ENCODE results near the gene SDCBP2. TPM values are rescaled to one million over a fixed set of nuclear protein-coding genes. Genes with fewer than 3 reads are reported as not detected.

Gene SDCBP2
- total RNA-seq, 1 experiment from 2014 or later, result 3.3 TPM

GRCh38 chr20:1269850-1270249 lies 59.1 kb downstream of the SDCBP2 start:
- Mint-ChIP-seq H3K27me3 (ENCODE audit: low read depth) (peaks cover 17% of the 10 kb centered on the region), H3K36me3 (no peaks in the 10 kb centered on the region), H3K4me3 (no peak overlapping the region), H3K4me1 (peaks cover 21% of the 10 kb centered on the region), H3K9me3 (no peaks in the 10 kb centered on the region), H3K27ac (no peak overlapping the region)
- DNase-seq (ENCODE audit: low spot score) (no peak), ATAC-seq (no peak)
- POLR2A ChIA-PET, result no interaction called here
- TF ChIP-seq NFE2L1 (CRISPR knock-in tag; IDR thresholded peaks at IDR 0.05) (no peak), ZNF425 (CRISPR knock-in tag; conservative IDR thresholded peaks at IDR 0.05) (no peak), SMAD4 (CRISPR knock-in tag; IDR thresholded peaks at IDR 0.05) (no peak), AFF4 (CRISPR knock-in tag; IDR thresholded peaks at IDR 0.05; ENCODE audit: borderline replicate concordance) (no peak), SMAD3 (CRISPR knock-in tag; IDR thresholded peaks at IDR 0.05; ENCODE audit: borderline replicate concordance) (no peak), ZNF232 (CRISPR knock-in tag; IDR thresholded peaks at IDR 0.05) (no peak), E2F5 (CRISPR knock-in tag; IDR thresholded peaks at IDR 0.05) (no peak), JUN (CRISPR knock-in tag; IDR thresholded peaks at IDR 0.05) (no peak), PRDM15 (CRISPR knock-in tag; IDR thresholded peaks at IDR 0.05) (no peak), E2F4 (CRISPR knock-in tag; IDR thresholded peaks at IDR 0.05; ENCODE audit: borderline replicate concordance, low read depth) (no peak), TEAD1 (CRISPR knock-in tag; IDR thresholded peaks at IDR 0.05) (no peak), TCF7 (CRISPR knock-in tag; IDR thresholded peaks at IDR 0.05; ENCODE audit: low read depth) (no peak), HMGXB4 (CRISPR knock-in tag; IDR thresholded peaks at IDR 0.05) (no peak), ZNF416 (CRISPR knock-in tag; IDR thresholded peaks at IDR 0.05) (no peak), FOXK1 (CRISPR knock-in tag; IDR thresholded peaks at IDR 0.05) (no peak), ATF1 (CRISPR knock-in tag; IDR thresholded peaks at IDR 0.05) (no peak), EMX1 (CRISPR knock-in tag; IDR thresholded peaks at IDR 0.05) (no peak), HMGA2 (CRISPR knock-in tag; IDR thresholded peaks at IDR 0.05) (no peak), USF2 (CRISPR knock-in tag; IDR thresholded peaks at IDR 0.05) (no peak), SOX15 (CRISPR knock-in tag; IDR thresholded peaks at IDR 0.05) (no peak)
- CTCF ChIA-PET, result interaction anchor here (0.6 kb wide), 1 partner anchor 917 kb away, joined by 3 read pairs; no protein-coding TSS in a partner anchor
